Esophagus (tissue), 2 donors: ENCODE measurements around the gene TALDO1. TPM values are rescaled to one million over a fixed set of nuclear protein-coding genes. Genes with fewer than 3 reads are reported as not detected.
A peak's percentile ranks its signal among the peaks of the same experiment; 100 is the strongest.

Experiments
- H3K27ac ChIP-seq, 2 donors: one replicate each; pipeline ENCODE4 v1.5.1; 2013; ENCODE audit warnings: low read depth in 2 of 2, mild to moderate bottlenecking in 2 of 2, inconsistent platforms in 1 of 2, low read length in 1 of 2, moderate library complexity in 1 of 2
- H3K27me3 ChIP-seq, 2 donors: one replicate each; pipeline ENCODE4 v1.6.1; 2013; ENCODE audit warnings: low read length in 2 of 2, control low read depth in 1 of 2, mild to moderate bottlenecking in 1 of 2; ENCODE audit not compliant: insufficient read depth in 2 of 2, control insufficient read depth in 1 of 2
- H3K36me3 ChIP-seq, 2 donors: one replicate each; pipeline ENCODE4 v1.6.1; 2013; ENCODE audit warnings: low read length in 1 of 2; ENCODE audit not compliant: control insufficient read depth in 2 of 2, insufficient read depth in 2 of 2
- H3K4me1 ChIP-seq, 2 donors: one replicate each; pipeline ENCODE4 v1.6.1; 2013; ENCODE audit warnings: low read length in 1 of 2; ENCODE audit not compliant: control insufficient read depth in 2 of 2, insufficient read depth in 2 of 2
- H3K4me3 ChIP-seq, 2 donors: one replicate each; pipeline ENCODE4 v1.5.1; 2013; ENCODE audit warnings: low read length in 2 of 2, mild to moderate bottlenecking in 2 of 2, low read depth in 1 of 2, moderate library complexity in 1 of 2
- H3K9me3 ChIP-seq, 2 donors: one replicate each; pipeline ENCODE4 v1.6.1; 2013; ENCODE audit warnings: mild to moderate bottlenecking in 2 of 2, low read depth in 1 of 2, low read length in 1 of 2, moderate library complexity in 1 of 2; ENCODE audit not compliant: control insufficient read depth in 2 of 2, insufficient read depth in 1 of 2
- WGBS, 2 donors: extraction: QIAGEN DNeasy Blood & Tissue Kit; methylation state at CpG; one replicate each; pipeline ENCODE4 v1.1.7; 2013; 5-methylcytosine and 5-hydroxymethylcytosine counted together
- polyA plus RNA-seq, 2 donors: library from polyadenylated mRNA; stranded (reverse); fragments of 200-250 nt; gene quantifications; one replicate each; pipeline ENCODE4 v1.2.3, GENCODE V29; 2013
- donor health status: healthy with polysubstance abuse.
- donor health status: Bipolar disorder and iron deficiency.

TALDO1 gene
- polyA plus RNA-seq, 2 donors = 228 to 278 TPM

DNA sequence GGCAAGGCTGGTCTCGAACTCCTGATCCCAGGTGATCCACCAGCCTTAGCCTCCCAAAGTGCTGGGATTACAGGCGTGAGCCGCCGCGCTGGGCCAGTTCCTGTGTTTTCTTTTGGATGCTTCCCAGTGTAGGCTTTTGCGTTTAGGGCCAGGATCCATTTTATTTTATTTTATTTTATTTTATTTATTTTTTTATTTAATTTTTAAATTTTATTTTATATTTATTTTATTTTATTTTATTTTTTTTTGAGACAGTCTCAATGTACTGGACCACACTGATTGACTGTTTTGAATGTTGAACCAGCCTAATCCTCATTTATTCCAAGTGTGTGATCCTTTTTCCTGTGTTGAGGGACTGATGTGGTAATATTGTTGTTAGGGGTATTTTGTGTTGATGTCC, 32.8 kb upstream of the TALDO1 start:
- Histone ChIP-seq H3K9me3 (no peaks in the 10 kb centered on the region), H3K27me3 (no peaks in the 10 kb centered on the region), H3K36me3 (peaks cover 0 to 14% of the 10 kb centered on the region in 2 donors), H3K4me1 (peaks cover under 1 to 7% of the 10 kb centered on the region in 2 donors), H3K4me3 (no peak overlapping the region), H3K27ac (no peak overlapping the region)
- WGBS, 2 donors = 95 to 98% methylated on average over 6 of the region's 6 CpGs

DNA sequence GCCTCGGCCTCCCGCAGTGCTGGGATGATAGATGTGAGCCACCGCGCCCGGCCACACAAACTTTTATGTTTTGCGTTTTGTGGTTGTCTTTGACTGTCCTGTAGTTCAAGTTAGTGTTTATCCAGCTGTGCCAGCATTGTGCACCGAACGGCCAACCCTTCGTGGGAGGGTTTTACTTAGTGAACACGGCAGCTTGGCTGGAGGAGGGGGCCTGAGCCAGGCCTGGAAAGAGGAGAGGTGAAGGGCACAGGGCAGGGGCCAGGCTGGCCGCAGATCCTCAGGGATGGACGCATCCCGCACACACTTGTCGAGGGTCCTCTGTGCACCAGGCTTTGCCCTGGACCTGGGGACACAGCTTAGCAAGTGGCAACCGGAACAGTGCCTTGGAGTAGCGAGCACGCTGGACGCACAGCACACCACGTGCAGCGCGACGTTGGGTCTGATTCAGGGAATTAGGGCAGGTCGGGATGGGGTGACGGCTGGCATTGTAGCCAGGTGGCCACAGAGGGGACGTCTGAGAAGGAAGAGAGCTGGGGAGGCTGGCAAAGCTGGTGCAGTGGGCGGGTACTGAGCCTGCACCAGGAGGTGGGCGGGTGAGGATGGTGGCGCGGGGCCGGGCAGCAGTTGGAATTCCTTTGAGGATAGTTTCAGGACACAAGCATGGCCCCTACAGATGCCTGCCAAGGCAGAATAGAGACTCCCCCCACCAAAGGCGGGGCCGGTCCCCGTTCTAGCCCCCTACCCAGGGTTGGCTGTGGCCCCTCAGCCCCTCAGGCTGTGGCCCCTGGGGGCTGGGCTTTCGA, 27.8 kb upstream of the TALDO1 start:
- Histone ChIP-seq H3K27ac (peak overlapping the region in 1 of 2 donors; percentile 15), H3K27me3 (no peaks in the 10 kb centered on the region), H3K4me3 (no peak overlapping the region), H3K36me3 (peaks cover 0 to 35% of the 10 kb centered on the region in 2 donors), H3K4me1 (peaks cover 3 to 5% of the 10 kb centered on the region in 2 donors), H3K9me3 (no peaks in the 10 kb centered on the region)
- WGBS, 2 donors = 80 to 86% methylated on average over 34 of the region's 34 CpGs

DNA sequence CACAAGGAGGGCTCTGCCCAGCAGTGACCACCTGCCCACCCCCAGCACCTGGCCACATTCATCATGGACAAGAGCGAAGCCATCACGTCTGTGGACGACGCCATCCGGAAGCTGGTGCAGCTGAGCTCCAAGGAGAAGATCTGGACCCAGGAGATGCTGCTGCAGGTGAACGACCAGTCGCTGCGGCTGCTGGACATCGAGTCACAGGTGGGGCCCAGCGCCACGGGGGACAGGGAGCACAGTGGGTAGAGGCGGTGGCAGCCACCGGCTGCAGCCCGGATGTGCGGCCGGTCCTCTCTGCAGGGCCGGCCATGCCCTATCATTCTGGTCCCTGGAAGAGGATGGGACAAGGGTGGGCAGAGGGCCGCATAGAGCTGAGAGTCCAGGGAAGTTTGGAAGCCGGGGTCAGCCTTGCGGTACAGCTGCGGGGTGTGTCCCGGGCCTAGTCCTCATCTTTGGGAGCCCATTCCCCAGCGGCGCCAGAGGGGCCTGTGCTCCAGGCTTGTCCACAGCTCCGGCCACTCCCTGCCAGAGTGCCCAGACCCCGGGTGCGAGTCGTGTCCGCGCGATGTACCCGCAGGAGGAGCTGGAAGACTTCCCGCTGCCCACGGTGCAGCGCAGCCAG, 27.1 kb upstream of the TALDO1 start:
- H3K4me3 ChIP-seq = no peak overlapping the region
- H3K27ac ChIP-seq = peak overlapping the region in 1 of 2 donors; percentile 26

DNA sequence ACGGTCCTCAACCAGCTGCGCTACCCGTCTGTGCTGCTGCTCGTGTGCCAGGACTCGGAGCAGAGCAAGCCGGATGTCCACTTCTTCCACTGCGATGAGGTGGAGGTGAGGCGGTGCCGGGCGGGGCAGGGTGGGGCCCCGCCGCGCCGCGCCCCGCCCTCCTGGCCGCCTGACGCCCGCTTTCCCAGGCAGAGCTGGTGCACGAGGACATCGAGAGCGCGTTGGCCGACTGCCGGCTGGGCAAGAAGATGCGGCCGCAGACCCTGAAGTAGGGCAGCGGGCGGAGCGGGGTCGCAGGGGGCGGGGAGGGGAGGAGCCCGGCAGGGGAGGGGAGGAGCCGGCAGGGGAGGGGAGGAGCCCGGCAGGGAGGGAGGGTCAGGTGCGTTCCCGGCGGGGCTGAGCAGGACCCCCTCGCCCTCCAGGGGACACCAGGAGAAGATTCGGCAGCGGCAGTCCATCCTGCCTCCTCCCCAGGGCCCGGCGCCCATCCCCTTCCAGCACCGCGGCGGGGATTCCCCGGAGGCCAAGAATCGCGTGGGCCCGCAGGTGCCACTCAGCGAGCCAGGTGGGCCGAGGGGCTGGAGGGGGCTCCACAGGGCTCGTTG, 26.5 kb upstream of the TALDO1 start:
- peak overlapping the region in 1 of 2 donors; percentile 26 for H3K27ac ChIP-seq
- 35 to 45% methylated on average over 35 to 53 of the region's 53 CpGs for WGBS, 2 donors
- H3K4me3 ChIP-seq = no peak overlapping the region

More for the DNA sequence above, 27.1 kb upstream of the TALDO1 start:
- Histone ChIP-seq H3K36me3 (peaks cover 0 to 42% of the 10 kb centered on the region in 2 donors), H3K4me1 (peaks cover 3 to 5% of the 10 kb centered on the region in 2 donors), H3K9me3 (no peaks in the 10 kb centered on the region), H3K27me3 (no peaks in the 10 kb centered on the region)
- 77 to 79% methylated on average over 35 of the region's 35 CpGs for WGBS, 2 donors

DNA sequence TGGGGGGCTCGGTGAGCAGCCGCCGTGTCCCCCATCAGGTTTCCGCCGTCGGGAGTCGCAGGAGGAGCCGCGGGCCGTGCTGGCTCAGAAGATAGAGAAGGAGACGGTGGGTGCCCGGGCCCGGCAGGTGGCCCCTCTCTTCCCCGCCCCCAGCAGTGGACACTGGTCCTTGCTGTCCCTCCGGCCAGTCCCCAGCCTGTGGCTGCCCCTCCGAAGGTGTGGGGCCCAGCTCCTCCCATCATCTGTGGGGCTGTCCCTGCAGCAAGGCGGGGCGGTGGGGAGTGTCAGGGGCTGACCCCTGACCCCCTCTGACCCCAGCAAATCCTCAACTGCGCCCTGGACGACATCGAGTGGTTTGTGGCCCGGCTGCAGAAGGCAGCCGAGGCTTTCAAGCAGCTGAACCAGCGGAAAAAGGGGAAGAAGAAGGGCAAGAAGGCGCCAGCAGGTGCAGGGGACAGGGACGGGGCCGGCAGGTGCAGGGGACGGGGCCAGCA, 26.0 kb upstream of the TALDO1 start:
- Histone ChIP-seq H3K9me3 (no peaks in the 10 kb centered on the region), H3K36me3 (peaks cover 0 to 42% of the 10 kb centered on the region in 2 donors), H3K27me3 (no peaks in the 10 kb centered on the region), H3K4me3 (no peak overlapping the region), H3K4me1 (peaks cover 7% of the 10 kb centered on the region in 2 donors), H3K27ac (no peak overlapping the region)
- WGBS, 2 donors = 57 to 61% methylated on average over 24 to 28 of the region's 28 CpGs

More for the DNA sequence above, 26.5 kb upstream of the TALDO1 start:
- H3K27me3 ChIP-seq = no peaks in the 10 kb centered on the region
- H3K4me1 ChIP-seq = peaks cover 7% of the 10 kb centered on the region in 2 donors
- peaks cover 0 to 42% of the 10 kb centered on the region in 2 donors for H3K36me3 ChIP-seq
- no peaks in the 10 kb centered on the region for H3K9me3 ChIP-seq

DNA sequence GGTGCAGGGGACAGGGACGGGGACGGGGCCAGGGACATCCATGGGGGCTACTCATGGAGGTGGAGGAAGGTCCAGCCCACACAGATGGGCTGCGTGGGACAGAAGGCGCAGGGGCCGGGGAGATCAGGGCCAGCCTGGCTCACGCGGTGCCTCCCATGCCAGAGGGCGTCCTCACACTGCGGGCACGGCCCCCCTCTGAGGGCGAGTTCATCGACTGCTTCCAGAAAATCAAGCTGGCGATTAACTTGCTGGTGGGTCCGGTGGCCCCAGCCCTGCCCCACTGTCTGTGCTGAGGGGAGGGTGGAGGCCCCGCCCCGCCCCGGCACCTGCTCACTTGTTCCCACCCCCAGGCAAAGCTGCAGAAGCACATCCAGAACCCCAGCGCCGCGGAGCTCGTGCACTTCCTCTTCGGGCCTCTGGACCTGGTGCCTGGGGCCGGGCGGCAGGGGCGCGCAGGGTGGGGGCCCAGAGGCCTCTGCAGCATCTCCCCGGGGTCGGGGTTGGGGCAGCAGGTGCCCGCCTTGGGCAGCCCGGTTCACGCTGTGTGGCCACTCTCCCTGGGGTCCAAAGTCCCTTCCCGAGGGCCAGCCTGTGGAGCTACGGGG, 25.4 kb upstream of the TALDO1 start:
- Histone ChIP-seq H3K27me3 (no peaks in the 10 kb centered on the region), H3K36me3 (peaks cover 0 to 42% of the 10 kb centered on the region in 2 donors), H3K4me1 (peaks cover 7 to 12% of the 10 kb centered on the region in 2 donors), H3K9me3 (no peaks in the 10 kb centered on the region), H3K4me3 (no peak overlapping the region), H3K27ac (no peak overlapping the region)
- WGBS, 2 donors = 51 to 53% methylated on average over 32 to 33 of the region's 33 CpGs

DNA sequence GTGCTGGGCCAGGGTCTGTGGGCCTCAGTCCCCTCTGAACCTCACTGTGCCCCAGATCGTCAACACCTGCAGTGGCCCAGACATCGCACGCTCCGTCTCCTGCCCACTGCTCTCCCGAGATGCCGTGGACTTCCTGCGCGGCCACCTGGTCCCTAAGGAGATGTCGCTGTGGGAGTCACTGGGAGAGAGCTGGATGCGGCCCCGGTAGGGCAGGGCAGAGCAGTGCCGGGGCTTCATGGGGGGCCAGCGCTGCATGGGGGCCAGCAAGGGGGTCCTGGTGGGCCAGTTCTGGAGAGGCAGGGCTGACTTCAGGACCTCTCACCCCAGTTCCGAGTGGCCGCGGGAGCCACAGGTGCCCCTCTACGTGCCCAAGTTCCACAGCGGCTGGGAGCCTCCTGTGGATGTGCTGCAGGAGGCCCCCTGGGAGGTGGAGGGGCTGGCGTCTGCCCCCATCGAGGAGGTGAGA, 24.9 kb upstream of the TALDO1 start:
- Histone ChIP-seq H3K27me3 (no peaks in the 10 kb centered on the region), H3K4me1 (peaks cover 7 to 15% of the 10 kb centered on the region in 2 donors), H3K4me3 (no peak overlapping the region), H3K36me3 (peaks cover 0 to 42% of the 10 kb centered on the region in 2 donors), H3K9me3 (no peaks in the 10 kb centered on the region), H3K27ac (no peak overlapping the region)
- WGBS, 2 donors = 76 to 79% methylated on average over 18 to 20 of the region's 20 CpGs

DNA sequence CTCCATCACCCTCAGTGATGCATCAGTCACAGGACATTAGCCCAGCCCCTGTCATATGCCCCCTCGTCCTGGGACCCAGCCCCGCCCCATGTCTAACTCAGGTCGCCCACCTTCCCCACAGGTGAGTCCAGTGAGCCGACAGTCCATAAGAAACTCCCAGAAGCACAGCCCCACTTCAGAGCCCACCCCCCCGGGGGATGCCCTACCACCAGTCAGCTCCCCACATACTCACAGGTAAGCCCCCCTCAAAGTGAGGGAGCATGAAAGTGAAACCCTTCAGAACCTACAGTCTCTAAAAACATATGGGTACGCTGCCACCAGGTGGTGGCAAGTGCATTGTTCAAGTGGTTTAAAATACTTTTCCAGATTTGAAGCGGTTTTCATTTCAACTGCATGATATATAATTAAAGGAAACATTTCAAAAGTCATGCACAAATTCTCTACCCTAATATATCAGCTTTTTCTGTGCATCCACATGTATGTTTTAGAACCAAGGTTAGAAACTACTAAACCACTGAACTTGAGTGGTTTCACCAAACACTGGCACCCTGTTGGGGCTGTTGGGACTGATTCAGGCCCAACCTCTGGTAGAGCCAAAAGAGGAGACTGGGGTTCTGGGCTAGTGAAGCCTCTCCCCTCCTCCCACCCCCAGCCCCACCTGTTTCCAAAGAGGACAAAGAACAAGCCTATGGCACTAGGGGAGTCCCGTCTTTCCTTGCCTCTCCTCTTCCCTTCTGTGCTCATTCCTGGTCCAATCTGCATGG, 24.0 kb upstream of the TALDO1 start:
- no peaks in the 10 kb centered on the region for H3K27me3 ChIP-seq
- 52 to 54% methylated on average over 8 of the region's 8 CpGs for WGBS, 2 donors
- H3K27ac ChIP-seq = peak overlapping the region in 1 of 2 donors; percentile 24
- H3K36me3 ChIP-seq = peaks cover 0 to 42% of the 10 kb centered on the region in 2 donors
- peaks cover 7 to 19% of the 10 kb centered on the region in 2 donors for H3K4me1 ChIP-seq
- no peak overlapping the region for H3K4me3 ChIP-seq
- H3K9me3 ChIP-seq = no peaks in the 10 kb centered on the region
